Measurements from ENCODE around the gene SOCS1. TPM values are rescaled to one million over a fixed set of nuclear protein-coding genes. Genes with fewer than 3 reads are reported as not detected.
"Not testable (repeated sequence)": the region's sequence is repeated elsewhere in the genome, so short reads cannot be mapped to it uniquely, and the experiment has no call there.

Gene SOCS1, protein sequence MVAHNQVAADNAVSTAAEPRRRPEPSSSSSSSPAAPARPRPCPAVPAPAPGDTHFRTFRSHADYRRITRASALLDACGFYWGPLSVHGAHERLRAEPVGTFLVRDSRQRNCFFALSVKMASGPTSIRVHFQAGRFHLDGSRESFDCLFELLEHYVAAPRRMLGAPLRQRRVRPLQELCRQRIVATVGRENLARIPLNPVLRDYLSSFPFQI
- 0.22 and 0.79 TPM in 2 replicates for total RNA-seq

DNA sequence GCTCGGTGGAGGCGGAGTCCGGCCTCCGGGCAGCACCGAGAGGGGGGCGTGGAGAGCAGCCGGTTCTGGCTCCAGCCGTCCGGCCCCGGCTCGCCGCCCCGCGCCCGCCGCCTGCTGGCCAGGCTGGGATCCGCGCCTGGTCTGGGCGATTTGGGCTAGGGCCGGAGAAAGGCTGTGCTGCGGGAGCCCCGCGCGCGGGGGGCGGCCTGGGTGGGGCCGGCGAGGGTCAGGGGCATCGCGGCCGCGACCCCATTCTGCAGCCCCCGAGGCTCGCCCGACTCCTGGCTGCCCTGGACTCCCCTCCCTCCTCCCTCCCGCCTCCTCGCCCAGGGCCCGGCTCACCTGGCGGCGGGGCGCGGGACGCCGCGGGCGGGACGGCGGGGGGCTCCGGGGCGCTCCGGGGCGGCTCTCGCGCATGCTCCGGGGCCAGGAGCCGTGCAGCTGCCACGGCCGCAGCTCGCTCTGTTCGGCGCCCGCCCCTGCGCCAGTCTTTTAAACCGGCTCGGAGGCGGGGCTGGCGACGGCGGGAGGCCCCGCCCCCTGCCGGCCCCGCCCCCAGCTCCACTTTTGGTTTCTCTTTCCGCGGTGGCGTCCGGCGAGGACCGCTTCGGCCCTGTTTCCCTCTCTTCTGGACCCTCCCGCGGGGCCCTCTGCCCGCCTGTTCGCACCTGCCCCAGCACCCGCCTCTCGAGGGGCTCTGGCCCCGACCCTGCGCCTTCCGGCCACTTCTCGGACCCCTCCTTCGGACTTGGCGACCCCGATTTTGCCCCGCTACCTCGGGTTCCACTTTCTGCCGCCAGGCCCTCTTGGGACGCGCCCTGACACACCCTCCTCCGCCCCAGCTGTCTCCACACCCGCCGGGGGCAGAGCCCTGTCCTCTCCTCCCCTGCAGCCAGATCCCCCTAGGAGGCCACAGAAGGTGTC lies at the start of gene SOCS1:
SOCS1 (minus strand) TSS at position 468 of the 924 bp plus-strand sequence. CDS start 726 bp downstream, outside the sequence.
- DNase-seq (ENCODE audit: low read depth in 2 of 2): peak; percentile 88 to 89

DNA sequence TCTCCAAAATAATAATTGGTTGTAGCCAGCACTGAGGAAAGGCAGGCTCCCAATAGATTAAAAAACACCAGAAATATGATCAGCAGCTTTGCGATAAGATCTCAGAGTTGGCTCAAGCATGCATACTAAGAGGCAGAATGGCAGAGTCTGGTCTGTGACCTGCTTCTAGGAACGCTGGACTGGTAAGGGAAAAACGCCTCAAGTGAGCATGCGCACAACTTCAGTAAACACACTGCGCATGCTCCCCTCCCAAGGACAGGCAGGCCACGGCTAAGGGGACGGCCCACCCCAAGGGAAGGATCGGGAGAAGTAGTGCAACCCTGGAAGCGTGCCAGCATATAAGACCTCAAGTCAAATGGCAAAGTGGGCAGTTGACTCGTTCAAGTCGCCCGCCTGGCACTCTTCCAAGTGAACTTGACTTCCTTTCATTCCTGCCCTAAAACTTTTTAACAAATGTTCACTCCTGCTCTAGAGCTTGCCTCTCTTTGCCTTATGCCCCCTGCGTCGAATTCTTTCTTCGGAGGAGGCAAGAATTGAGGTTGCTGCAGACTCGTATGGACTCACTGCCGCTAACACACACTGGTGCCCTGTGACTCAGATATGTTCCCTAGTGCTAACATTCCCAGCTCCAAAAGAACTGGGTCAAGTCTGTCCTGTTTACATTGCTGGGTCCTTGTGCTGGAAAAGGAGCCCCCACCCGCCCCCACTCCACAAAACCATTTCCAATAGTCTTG lies 47.6 kb upstream of the SOCS1 start:
- DNase-seq (ENCODE audit: low read depth in 2 of 2): no peak

DNA sequence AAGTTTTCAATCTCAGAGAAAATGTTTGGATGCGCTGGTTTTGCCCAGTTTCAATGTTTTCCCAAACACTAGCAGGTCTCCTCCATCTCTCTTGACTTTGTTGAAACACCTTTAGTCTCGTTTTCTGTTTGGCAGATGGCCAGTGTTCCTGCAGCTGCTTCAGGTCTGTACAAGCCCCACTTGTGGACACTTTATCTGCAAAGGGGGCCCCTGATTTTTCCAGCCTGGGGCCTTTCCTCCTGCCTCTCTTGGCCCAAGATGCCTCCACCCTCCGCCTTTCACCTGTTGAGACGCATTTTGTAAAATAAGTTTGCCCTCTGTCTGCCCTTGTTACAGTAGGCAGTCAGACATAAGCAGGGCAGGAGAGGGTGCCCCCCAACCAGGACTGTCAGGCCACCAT lies 47.0 kb upstream of the SOCS1 start:
- DNase-seq (ENCODE audit: low read depth in 2 of 2): no peak

DNA sequence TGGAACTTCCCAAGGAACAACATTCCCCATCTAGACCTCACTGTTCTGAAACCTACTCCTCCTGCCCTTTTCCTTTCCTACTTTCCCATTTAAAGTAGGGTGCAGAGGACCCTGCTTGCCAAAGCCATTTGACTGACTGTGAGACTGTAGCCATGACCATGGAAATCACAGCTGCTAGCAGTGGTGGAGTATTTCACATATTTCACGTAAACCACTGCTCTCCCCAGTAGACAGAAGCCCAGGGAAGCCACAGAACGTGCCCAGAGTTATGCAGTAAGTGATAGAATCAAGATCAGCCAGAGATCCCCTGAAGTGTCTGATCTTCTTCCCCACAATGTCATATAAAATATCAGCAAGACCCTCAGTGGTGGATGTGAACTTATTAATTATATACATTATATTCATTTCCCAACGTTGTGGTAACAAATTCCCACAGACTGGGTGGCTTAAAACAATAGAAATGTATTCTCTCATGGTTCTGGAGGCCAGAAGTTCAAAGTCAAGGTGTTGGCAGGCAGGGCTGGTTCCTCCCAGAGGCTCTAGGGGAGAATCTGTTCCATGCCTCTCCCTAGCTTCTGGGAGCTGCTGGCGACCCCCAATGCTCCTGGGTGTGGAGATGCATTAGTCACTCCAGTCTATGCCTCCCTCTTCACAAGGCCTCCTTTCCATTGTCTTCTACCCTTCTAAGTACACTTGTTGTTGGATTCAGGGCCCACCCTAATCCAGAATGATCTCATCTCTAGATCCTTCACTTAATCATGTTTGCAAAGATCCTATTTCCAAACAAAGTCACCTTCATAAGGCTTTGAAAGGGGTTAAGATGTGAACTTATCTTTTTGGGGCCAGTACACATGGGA lies 45.9 kb upstream of the SOCS1 start:
- no peak for DNase-seq (ENCODE audit: low read depth in 2 of 2)

DNA sequence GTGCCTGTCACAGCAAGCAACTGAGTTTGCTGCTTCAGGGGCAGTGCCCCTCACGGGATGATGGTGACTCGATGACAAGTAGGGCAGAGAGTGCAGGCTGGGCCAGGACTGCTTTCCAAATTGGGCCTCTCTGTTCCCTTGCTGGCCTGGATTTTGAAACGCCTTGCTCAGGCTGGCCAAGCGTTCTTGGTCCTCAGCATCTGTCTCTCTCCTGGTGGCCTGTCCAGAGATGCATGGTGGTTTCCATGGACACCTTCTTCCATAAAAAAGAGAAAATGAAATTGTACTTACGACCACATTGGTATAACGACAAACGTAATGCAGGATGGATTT lies 44.5 kb upstream of the SOCS1 start:
- no peak for DNase-seq (ENCODE audit: low read depth in 2 of 2)

DNA sequence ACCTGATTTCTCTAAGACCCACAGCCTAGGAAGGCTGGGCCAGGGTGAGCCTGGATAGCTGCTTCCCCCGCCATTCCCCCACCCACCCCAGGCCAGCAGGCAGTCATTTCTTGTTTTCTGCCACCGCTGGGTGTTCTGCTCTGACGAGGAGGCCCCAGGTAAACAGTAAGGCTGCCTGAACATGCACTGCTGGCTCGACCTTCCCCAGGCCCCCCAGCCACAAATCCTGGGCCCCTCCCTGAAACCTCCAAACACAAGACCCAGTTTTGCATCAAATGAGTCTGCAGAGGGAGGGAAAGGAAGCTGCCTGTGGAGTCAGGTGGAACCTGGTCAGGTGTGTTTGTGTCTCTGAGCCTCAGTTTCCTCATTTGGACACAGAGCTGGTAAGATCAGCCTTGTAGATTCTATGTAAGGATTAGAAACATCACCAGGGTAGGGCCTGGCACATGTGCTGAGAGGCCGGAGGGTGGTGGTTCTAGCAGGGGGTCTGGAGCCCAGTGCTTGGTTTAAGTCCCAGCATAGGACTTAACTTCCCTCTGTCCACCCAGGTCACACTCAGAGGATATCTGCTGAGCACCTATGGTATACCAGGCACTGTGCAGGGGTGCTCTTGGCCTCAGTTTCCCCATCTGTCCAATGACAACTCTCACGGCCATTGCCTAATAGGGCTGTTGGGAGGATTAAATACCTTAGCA lies 44.0 kb upstream of the SOCS1 start:
- no peak for DNase-seq (ENCODE audit: low read depth in 2 of 2)

DNA sequence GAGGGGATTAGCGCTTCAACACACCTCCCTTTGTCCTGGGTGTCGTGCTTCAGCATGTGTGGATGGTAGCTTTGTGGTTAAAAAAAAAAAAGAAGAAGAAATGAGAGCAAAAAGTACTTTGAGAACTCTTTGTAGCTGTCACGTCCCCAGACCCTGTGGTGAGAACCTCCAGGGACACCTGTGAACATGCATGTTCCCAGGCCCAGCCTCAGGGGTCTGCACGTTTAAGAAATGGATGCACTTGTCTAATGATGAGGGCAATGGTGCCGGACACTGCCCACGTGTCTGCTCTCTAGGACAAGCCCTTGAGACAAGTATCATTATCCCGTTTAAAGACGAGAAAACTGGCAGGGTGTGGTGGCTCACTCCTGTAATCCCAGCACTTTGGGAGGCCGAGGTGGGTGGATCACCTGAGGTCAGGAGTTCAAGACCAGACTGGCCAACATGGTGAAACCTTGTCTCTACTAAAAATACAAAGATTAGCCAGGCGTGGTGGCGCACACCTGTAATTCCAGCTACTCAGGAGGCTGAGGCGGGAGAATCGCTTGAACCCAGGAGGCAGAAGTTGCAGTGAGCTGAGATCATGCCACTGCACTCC lies 43.0 kb upstream of the SOCS1 start:
- DNase-seq (ENCODE audit: low read depth in 2 of 2): not testable (repeated sequence)

DNA sequence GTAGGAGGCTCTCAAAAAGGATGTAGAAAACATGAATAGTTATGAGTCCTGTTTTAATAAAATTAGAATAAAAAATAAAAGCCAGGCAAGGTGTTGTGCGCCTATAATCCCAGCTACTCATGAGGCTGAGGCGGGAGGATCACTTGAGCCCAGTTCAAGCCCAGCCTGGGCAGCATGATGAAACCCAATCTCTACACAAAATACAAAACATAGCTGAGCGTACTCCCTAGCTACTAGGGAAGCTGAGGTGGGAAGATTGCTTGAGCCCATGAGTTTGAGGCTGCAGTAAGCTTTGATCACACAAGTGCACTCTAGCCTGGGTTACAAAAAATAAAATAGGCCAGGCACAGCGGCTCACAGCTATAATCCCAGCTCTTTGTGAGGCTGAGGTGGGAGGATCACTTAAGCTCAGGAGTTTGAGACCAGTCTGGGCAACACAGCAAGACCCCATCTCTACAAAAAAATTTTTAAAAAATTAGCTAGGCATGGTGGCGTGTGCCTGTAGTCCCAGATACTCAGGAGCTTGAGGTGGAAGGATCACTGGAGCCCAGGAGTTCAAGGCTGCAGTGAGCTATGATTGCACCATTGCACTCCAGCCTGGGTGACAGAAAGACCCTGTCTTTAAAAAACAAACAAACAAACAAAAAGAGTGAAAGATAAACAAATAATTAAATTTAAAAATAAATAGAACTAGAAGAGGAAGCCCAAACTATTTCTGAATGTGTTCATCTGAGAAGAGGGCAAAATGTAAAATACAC lies 42.3 kb upstream of the SOCS1 start:
- no peak for DNase-seq (ENCODE audit: low read depth in 2 of 2)

DNA sequence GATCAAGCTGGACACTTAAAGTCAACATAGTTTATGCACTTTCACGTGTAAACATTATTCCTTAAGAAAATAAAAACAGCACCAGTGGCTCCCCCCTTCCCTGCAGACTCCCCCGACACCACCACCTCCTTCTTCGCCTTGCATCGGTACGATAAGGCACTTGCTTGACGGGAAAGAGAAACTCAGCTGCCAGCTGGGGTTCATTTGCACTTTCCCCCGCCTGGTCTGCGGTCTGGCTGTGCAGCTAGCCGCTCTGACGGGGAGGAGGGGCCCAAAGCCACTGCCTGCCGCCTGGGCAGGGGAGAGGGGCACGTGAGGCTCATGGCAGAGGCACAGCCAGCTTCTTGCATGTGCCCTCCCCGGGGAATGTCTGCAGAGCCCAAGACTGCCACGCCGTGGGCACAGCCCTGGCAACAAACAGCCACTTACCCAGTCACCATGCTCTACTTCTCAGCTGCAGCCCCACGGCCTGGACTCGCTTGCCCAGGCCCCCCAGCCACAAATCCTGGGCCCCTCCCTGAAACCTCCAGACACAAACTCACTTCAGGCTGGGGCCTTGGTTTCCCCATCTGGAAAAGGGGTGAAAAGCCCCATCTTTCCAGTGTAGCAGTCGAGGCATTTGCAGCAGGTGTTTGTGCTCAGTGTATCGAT lies 41.6 kb upstream of the SOCS1 start:
- peak in 1 of 2 donors; percentile 29 for DNase-seq (ENCODE audit: low read depth in 2 of 2)

DNA sequence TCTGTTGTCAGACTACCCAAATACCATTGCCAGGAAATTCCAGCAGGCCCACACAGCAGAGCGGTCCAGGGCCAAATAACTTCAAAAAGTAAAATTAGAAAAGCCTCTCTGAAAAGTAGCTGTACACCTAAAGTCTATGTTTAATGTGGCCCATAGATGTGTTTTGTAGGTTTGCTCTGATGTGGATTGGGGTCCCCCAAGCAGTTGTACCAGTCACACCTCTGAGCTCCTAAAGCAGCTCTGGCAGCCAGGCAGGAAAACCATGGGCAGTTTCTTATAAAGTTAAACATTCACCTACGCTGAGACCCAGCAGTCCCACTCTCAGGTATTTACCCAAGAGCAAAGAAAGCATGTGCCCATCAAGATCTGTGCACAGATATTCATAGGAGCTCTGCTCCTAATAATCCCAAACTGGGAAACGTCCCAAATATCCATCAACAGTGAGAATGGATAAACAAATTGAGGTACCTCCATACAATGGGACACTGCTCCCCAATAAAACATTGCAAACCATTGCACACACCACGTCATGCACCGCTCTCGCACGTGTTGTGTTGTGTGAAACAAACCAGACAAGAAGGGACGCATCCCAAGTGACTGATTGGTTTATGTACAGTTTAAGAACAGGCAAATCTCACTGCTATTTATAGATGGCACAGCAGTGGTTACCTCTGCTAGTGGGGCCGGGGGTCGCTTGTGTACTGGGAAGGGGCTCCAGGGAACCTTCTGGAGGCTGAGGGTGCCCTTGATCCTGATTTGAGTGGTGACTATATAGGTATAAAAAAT lies 40.9 kb upstream of the SOCS1 start:
- DNase-seq (ENCODE audit: low read depth in 2 of 2): no peak

DNA sequence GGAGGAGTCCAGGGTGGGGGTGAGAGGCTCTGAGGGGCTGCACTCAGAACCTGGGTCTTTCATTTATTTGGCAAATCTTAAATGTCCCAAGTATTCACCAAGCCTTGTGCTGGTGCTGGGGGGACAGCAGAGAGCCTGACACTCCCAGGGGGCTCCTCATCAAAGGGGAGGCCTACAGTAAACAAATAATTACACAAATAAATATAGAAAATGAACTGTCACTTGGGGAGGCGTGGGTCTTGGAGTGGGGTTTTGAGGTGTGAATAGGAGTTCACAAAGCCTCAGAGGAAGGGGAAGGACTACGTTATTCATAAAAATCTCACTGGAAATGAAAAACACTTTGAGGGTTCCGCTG lies 40.3 kb upstream of the SOCS1 start:
- DNase-seq (ENCODE audit: low read depth in 2 of 2): no peak

DNA sequence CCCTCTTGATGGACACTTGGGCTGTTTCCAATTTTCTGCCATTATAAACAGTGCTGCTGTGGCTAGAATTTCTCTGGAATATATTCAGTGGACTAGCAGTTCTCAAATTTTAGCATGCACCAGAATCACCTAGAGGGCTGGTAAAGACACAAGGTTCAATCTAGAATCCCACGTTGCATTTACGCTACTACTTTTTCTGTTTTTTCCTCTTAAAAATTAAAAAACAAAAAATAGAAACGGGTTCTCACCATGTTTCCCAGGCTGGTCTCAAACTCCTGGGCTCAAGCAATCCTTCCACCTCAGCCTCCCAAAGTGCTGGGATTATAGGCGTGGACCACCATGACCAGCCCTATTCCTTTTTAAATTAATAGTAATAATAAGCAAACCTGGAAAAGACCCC lies 39.7 kb upstream of the SOCS1 start:
- no peak for DNase-seq (ENCODE audit: low read depth in 2 of 2)

DNA sequence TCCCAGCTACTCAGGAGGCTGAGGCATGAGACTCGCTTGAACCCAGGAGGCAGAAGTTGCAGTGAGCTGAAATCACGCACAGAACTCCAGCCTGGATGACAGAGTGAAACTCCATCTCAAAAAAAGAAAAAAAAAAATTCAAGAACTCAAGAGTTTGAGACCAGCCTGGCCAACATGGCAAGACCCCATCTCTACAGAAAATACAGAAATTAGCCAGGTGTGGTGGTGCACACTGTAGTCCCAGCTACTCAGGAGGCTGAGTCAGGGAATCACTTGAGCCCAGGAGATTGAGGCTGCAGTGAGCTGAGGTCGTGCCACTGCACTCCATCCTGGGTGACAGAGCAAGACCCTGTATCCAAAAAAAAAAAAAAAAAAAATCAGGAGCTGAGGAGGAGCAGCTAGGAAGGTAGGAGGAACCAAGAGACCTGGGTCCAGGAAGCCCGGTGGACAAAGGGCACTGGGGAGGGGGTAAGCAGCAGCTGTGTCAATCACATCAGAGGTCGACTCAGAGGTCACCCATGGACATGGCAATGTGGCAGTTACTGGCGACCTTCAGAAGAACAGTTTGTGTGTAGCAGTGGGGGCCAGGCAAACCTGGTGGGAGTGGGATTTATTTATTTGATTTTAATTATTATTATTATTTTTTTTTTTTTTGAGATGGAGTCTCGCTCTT lies 36.2 kb upstream of the SOCS1 start:
- no peak for DNase-seq (ENCODE audit: low read depth in 2 of 2)

DNA sequence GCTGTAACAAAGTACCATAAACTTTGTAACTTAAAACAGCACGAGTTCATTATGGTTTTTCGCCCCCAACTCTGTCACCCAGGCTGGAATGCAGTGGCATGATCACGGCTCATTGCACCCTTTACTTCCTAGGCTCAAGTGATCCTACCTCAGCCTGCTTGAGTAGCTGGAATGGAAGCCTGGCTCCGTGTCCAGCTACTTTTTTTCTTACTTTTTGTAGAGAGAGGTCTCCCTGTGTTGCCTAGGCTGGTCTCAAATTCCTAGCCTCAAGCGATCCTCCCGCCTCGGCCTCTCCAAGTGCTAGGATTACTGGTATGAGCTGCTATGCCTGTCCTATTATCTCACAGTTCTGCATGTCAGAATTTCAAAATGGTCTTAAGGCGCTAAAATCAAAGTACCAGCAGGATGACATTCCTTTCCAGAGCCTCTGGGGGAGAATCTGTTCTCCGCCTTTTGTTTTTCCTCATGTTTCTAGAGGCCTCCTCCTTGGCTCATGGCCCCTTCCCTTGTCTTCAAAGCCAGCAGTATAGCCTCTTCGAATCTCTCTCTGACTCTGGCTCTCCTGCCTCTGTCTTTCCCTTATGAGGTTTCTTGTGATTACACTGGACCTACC lies 35.2 kb upstream of the SOCS1 start:
- DNase-seq (ENCODE audit: low read depth in 2 of 2): no peak

DNA sequence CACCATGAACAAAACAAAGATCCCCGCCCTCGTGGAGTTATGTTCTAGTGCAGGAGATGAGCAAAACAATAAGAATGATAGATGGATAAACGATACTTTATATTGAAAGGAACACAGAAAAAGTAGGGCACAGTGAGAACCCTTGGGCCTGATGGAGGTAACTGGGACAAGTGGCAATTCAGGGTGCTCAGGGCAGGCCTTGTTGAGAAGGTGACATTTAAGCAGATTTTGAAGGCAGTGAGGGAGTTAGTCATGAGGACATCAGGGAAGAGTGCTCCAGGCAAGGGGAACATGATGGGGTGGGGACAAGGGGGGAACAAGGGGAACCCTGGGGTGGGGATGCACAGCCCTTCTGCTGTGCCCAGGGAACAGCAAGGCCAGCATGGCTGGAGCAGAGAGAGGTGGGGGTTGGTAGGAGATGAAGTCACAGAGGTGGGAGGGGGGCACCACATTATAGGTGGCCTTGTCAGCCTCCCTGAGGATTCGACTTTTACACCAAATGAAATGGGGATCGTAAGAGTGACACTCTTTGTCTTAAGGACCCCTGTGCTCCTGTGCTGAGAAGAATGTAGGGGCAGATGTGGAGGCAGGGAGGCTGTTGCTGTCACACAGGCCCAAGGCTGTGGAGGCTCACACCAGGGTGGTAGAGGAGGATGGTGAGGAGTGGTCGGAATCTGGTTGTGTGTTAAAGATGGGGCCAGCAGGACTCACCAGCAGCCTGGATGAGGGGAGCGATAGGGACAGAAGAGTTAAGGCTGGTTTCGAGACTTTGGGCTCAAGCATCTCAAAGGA lies 34.3 kb upstream of the SOCS1 start:
- no peak for DNase-seq (ENCODE audit: low read depth in 2 of 2)

DNA sequence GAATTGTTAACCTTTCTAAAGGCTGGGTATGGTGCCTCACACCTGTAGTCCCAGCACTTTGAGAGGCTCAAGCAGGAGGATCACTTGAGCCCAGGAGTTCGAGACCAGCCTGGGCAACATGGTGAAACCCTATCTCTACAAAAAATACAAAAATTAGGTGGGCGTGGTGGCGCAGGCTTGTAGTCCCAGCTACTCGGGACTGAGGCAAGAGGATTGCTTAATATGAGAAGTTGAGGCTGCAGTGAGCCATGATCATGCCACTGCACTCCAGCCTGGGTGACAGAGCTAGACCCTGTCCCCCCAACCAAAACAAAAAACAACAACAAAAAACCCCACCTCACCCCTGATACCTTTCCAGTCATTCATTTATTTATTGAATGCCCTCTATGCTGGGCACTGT lies 33.7 kb upstream of the SOCS1 start:
- not testable (repeated sequence) for DNase-seq (ENCODE audit: low read depth in 2 of 2)

DNA sequence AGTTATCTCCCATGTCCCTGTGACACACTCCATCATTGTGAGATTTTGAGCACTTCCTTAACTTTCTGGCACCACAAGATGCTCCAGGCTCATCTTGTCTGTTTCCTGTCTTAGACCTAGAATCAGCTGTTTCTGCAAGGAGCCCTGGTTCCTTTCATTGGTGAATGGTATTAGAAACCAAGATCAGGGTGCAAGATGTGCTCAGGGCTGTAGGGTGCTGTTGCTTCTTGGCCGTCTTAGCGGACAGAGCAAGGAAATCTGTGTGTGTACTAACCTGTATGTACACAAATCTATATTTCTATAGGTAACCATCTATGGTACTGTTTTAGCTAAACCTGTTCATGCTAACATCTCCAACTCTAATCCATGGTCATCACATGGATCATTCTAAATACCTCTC lies 33.2 kb upstream of the SOCS1 start:
- DNase-seq (ENCODE audit: low read depth in 2 of 2): no peak
